GM18508 (cell line): ENCODE measurements around the gene UBE2E1.
"Not testable (repeated sequence)": the region's sequence is repeated elsewhere in the genome, so short reads cannot be mapped to it uniquely, and the experiment has no call there.

Experiments used
- ATAC-seq: cut with Tn5 transposase; IDR thresholded peaks from one replicate; pipeline ENCODE4 v1.9.1; 2021; ENCODE audit warnings: moderate number of reproducible peaks; ENCODE audit not compliant: insufficient read depth, unreplicated experiment

UBE2E1 gene

GRCh38 chr3:23912335-23912734 lies 106.6 kb downstream of the UBE2E1 start:
- not testable (repeated sequence) for ATAC-seq

- no peak for ATAC-seq
These were observed 107.4 kb downstream of the UBE2E1 start for GRCh38 chr3:23913182-23913581.

GRCh38 chr3:23913873-23914743 lies 108.4 kb downstream of the UBE2E1 start:
- no peak for ATAC-seq

- no peak for ATAC-seq
These were observed 109.9 kb downstream of the UBE2E1 start for GRCh38 chr3:23915537-23916108.

- peak; percentile 37 for ATAC-seq
These were observed 110.6 kb downstream of the UBE2E1 start for GRCh38 chr3:23916152-23916885.

- ATAC-seq, result peak; percentile 86
These were observed 111.3 kb downstream of the UBE2E1 start, which contains the start of the genes NKIRAS1 and RPL15 for GRCh38 chr3:23916886-23917678. TSS of gene NKIRAS1 (minus strand) at chr3:23916990. CDS start at chr3:23910904, 6,086 bp downstream. TSS of gene RPL15 (plus strand) at chr3:23917132. CDS start at chr3:23917860, 728 bp downstream.

- not testable (repeated sequence) for ATAC-seq
These were observed 112.0 kb downstream of the UBE2E1 start for GRCh38 chr3:23917679-23918303.

- ATAC-seq, result not testable (repeated sequence)
These were observed 112.6 kb downstream of the UBE2E1 start for GRCh38 chr3:23918331-23918730.

GRCh38 chr3:23919628-23920027 lies 113.9 kb downstream of the UBE2E1 start:
- no peak for ATAC-seq

- no peak for ATAC-seq
These were observed 114.4 kb downstream of the UBE2E1 start for GRCh38 chr3:23920151-23920655.

GRCh38 chr3:23921052-23921511 lies 115.3 kb downstream of the UBE2E1 start:
- ATAC-seq, result no peak

GRCh38 chr3:23923786-23924185 lies 118.0 kb downstream of the UBE2E1 start:
- no peak for ATAC-seq

GRCh38 chr3:23926246-23926645 lies 120.5 kb downstream of the UBE2E1 start:
- ATAC-seq, result no peak

- no peak for ATAC-seq
These were observed 121.0 kb downstream of the UBE2E1 start for GRCh38 chr3:23926736-23927135.

- no peak for ATAC-seq
These were observed 122.8 kb downstream of the UBE2E1 start for GRCh38 chr3:23928524-23928923.

GRCh38 chr3:23931597-23931996 lies 125.8 kb downstream of the UBE2E1 start:
- no peak for ATAC-seq

- ATAC-seq, result no peak
These were observed 126.8 kb downstream of the UBE2E1 start for GRCh38 chr3:23932571-23932970.

- no peak for ATAC-seq
These were observed 128.5 kb downstream of the UBE2E1 start for GRCh38 chr3:23934253-23934652.

GRCh38 chr3:23937296-23937695 lies 131.5 kb downstream of the UBE2E1 start:
- ATAC-seq, result no peak
